Measurements from ENCODE around the gene COLGALT1.

Gene COLGALT1

DNA sequence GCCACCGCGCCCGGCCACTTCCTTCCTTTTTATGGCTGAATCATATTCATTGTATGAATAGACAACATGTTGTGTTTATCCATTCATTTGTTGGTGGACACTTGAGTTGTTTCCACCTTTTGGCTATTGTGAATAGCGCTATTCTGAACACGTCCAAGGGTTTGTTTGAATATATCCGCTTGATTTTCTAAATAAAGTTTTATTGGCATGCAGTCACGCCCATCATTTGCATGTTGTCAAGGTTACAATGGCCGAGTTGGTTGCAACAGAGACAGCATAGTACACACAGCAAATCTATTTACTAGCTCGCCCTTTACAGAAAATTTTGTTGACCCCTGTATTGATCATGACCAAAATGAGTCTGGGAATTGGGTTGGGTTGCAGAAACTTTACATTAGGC lies 43.5 kb downstream of the COLGALT1 start:
- no peak overlapping the region for H3K18ac ChIP-seq (ENCODE audit: low read length)
- H2BK120ac ChIP-seq (ENCODE audit: low read depth, low read length), result no peak overlapping the region
- no peak overlapping the region for H3K4me3 ChIP-seq (ENCODE audit: low read length)
- no peak overlapping the region for H3K4ac ChIP-seq (ENCODE audit: low read depth, low read length)
- no peak overlapping the region for H3K56ac ChIP-seq (ENCODE audit: low read length)
- H4K5ac ChIP-seq (ENCODE audit: low read length), result no peak overlapping the region
- H3K79me1 ChIP-seq (ENCODE audit: low read length), result no peaks in the 10 kb centered on the region
- WGBS (ENCODE audit: extremely low coverage, insufficient coverage, low lambda C conversion rate), result no CpG with 5 or more reads among the region's 9 CpGs
- no peaks in the 10 kb centered on the region for H3K79me2 ChIP-seq (ENCODE audit: control insufficient read depth, insufficient read depth, low read length)
- no peaks in the 10 kb centered on the region for H3K4me1 ChIP-seq (ENCODE audit: control insufficient read depth, low read depth, low read length)
- no peak overlapping the region for H3K23ac ChIP-seq (ENCODE audit: low read length)
- no peak overlapping the region for H3K4me2 ChIP-seq (ENCODE audit: low read length)
- H3K27me3 ChIP-seq (ENCODE audit: insufficient read depth, low read length, poor library complexity), result no peaks in the 10 kb centered on the region
- H2AK5ac ChIP-seq (ENCODE audit: low read length), result no peak overlapping the region
- H3K36me3 ChIP-seq (ENCODE audit: control insufficient read depth, insufficient read depth, low read length), result no peaks in the 10 kb centered on the region
- H2BK5ac ChIP-seq (ENCODE audit: low read length), result no peak overlapping the region
- no peak overlapping the region for H4K8ac ChIP-seq (ENCODE audit: low read depth, low read length)
- H2BK15ac ChIP-seq (replicated peaks; ENCODE audit: low read depth), result no peak overlapping the region
- no peak overlapping the region for H3K9ac ChIP-seq (ENCODE audit: low read length)
- H3K27ac ChIP-seq (ENCODE audit: low read depth, low read length), result no peak overlapping the region
- DNase-seq, result no peak

DNA sequence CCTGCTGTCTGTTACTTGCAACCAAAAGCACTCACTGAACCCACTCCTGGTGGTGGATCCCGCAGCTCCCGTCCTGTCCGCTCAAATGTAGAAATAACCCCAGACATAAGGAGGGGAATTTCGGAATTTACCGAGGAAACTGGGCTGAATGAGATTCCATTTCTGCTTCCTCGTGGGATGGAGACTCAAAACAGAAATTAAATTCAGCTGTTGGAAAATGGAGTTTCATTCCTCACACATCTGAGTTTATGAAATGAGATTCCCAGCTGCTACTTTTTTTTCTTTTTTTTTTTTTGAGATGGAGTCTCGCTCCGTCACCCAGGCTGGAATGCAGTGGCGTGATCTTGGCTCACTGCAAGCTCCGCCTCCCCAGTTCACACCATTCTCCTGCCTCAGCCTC lies 44.3 kb downstream of the COLGALT1 start:
- H3K79me1 ChIP-seq (ENCODE audit: low read length), result no peaks in the 10 kb centered on the region
- no peaks in the 10 kb centered on the region for H3K36me3 ChIP-seq (ENCODE audit: control insufficient read depth, insufficient read depth, low read length)
- no peak overlapping the region for H3K27ac ChIP-seq (ENCODE audit: low read depth, low read length)
- H3K9ac ChIP-seq (ENCODE audit: low read length), result no peak overlapping the region
- no peaks in the 10 kb centered on the region for H3K4me1 ChIP-seq (ENCODE audit: control insufficient read depth, low read depth, low read length)
- H3K18ac ChIP-seq (ENCODE audit: low read length), result no peak overlapping the region
- H3K79me2 ChIP-seq (ENCODE audit: control insufficient read depth, insufficient read depth, low read length), result no peaks in the 10 kb centered on the region
- no peak overlapping the region for H3K56ac ChIP-seq (ENCODE audit: low read length)
- no peak overlapping the region for H4K5ac ChIP-seq (ENCODE audit: low read length)
- no peak overlapping the region for H4K8ac ChIP-seq (ENCODE audit: low read depth, low read length)
- no peaks in the 10 kb centered on the region for H3K27me3 ChIP-seq (ENCODE audit: insufficient read depth, low read length, poor library complexity)
- H2BK120ac ChIP-seq (ENCODE audit: low read depth, low read length), result no peak overlapping the region
- no peak overlapping the region for H3K23ac ChIP-seq (ENCODE audit: low read length)
- no peak for DNase-seq
- no peak overlapping the region for H2AK5ac ChIP-seq (ENCODE audit: low read length)
- no CpG with 5 or more reads among the region's 10 CpGs for WGBS (ENCODE audit: extremely low coverage, insufficient coverage, low lambda C conversion rate)
- H3K4me3 ChIP-seq (ENCODE audit: low read length), result no peak overlapping the region
- no peak overlapping the region for H2BK15ac ChIP-seq (replicated peaks; ENCODE audit: low read depth)
- H2BK5ac ChIP-seq (ENCODE audit: low read length), result no peak overlapping the region
- no peak overlapping the region for H3K4ac ChIP-seq (ENCODE audit: low read depth, low read length)
- no peak overlapping the region for H3K4me2 ChIP-seq (ENCODE audit: low read length)

DNA sequence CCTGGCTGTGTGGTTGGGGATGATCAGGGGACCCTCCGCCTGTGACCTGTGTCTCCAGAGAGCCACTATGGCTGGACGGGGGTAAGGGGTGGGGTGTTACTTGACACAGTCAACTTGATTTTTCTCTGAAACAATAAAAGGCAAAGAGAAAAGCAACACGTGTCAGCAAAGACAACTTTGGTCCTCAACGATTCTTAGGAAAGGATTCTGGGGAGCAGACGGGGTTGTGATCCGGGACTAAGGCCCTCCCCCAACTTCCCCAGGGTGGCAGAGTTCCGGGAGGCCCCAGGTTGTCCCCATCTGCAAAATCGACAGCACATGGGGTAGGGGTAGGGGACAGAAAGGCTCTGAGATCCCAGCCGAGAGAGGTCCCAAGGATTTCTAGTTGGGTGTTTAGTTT lies 46.2 kb downstream of the COLGALT1 start:
- peak overlapping the region; percentile 10 for H3K9ac ChIP-seq (ENCODE audit: low read length)
- no peak for DNase-seq
- no peaks in the 10 kb centered on the region for H3K36me3 ChIP-seq (ENCODE audit: control insufficient read depth, insufficient read depth, low read length)
- peak overlapping the region; percentile 63 for H3K56ac ChIP-seq (ENCODE audit: low read length)
- no peaks in the 10 kb centered on the region for H3K4me1 ChIP-seq (ENCODE audit: control insufficient read depth, low read depth, low read length)
- no peaks in the 10 kb centered on the region for H3K27me3 ChIP-seq (ENCODE audit: insufficient read depth, low read length, poor library complexity)
- no peak overlapping the region for H3K4ac ChIP-seq (ENCODE audit: low read depth, low read length)
- H3K4me2 ChIP-seq (ENCODE audit: low read length), result no peak overlapping the region
- H3K18ac ChIP-seq (ENCODE audit: low read length), result no peak overlapping the region
- no peaks in the 10 kb centered on the region for H3K79me2 ChIP-seq (ENCODE audit: control insufficient read depth, insufficient read depth, low read length)
- H3K4me3 ChIP-seq (ENCODE audit: low read length), result no peak overlapping the region
- H3K79me1 ChIP-seq (ENCODE audit: low read length), result no peaks in the 10 kb centered on the region
- H3K27ac ChIP-seq (ENCODE audit: low read depth, low read length), result no peak overlapping the region
- H3K23ac ChIP-seq (ENCODE audit: low read length), result no peak overlapping the region
- no peak overlapping the region for H2BK15ac ChIP-seq (replicated peaks; ENCODE audit: low read depth)
- no peak overlapping the region for H2BK120ac ChIP-seq (ENCODE audit: low read depth, low read length)
- WGBS (ENCODE audit: extremely low coverage, insufficient coverage, low lambda C conversion rate), result no CpG with 5 or more reads among the region's 9 CpGs
- no peak overlapping the region for H4K5ac ChIP-seq (ENCODE audit: low read length)
- no peak overlapping the region for H2AK5ac ChIP-seq (ENCODE audit: low read length)
- H2BK5ac ChIP-seq (ENCODE audit: low read length), result no peak overlapping the region
- no peak overlapping the region for H4K8ac ChIP-seq (ENCODE audit: low read depth, low read length)

DNA sequence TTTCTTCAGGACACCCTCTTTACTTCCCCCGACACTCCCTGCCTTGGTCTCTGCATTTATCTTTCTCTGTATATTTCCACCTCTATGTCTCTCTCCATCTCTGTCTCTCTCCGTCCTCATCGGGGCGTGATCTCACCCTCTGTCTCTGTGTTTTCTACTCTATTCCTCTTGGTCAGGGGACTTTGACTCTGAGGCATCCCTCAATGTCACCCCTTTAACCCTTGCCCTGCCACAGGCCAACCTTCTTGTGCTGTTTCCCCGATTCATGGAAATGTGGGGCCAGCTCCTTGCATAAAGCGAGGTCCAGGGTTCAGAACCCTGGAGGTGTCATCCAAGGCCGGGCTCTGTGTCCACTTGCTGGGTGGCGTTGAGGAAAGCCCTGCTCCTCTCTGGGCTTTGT lies 46.8 kb downstream of the COLGALT1 start:
- no peak overlapping the region for H3K9ac ChIP-seq (ENCODE audit: low read length)
- no peak overlapping the region for H4K8ac ChIP-seq (ENCODE audit: low read depth, low read length)
- H3K36me3 ChIP-seq (ENCODE audit: control insufficient read depth, insufficient read depth, low read length), result no peaks in the 10 kb centered on the region
- no CpG with 5 or more reads among the region's 8 CpGs for WGBS (ENCODE audit: extremely low coverage, insufficient coverage, low lambda C conversion rate)
- no peaks in the 10 kb centered on the region for H3K79me1 ChIP-seq (ENCODE audit: low read length)
- H3K56ac ChIP-seq (ENCODE audit: low read length), result no peak overlapping the region
- no peak overlapping the region for H3K4ac ChIP-seq (ENCODE audit: low read depth, low read length)
- no peak overlapping the region for H2BK15ac ChIP-seq (replicated peaks; ENCODE audit: low read depth)
- no peak overlapping the region for H3K18ac ChIP-seq (ENCODE audit: low read length)
- H3K27me3 ChIP-seq (ENCODE audit: insufficient read depth, low read length, poor library complexity), result no peaks in the 10 kb centered on the region
- no peak for DNase-seq
- no peak overlapping the region for H3K27ac ChIP-seq (ENCODE audit: low read depth, low read length)
- H3K79me2 ChIP-seq (ENCODE audit: control insufficient read depth, insufficient read depth, low read length), result no peaks in the 10 kb centered on the region
- H3K4me2 ChIP-seq (ENCODE audit: low read length), result no peak overlapping the region
- H2BK120ac ChIP-seq (ENCODE audit: low read depth, low read length), result no peak overlapping the region
- no peak overlapping the region for H3K23ac ChIP-seq (ENCODE audit: low read length)
- no peak overlapping the region for H2BK5ac ChIP-seq (ENCODE audit: low read length)
- H2AK5ac ChIP-seq (ENCODE audit: low read length), result no peak overlapping the region
- no peak overlapping the region for H3K4me3 ChIP-seq (ENCODE audit: low read length)
- H3K4me1 ChIP-seq (ENCODE audit: control insufficient read depth, low read depth, low read length), result no peaks in the 10 kb centered on the region
- H4K5ac ChIP-seq (ENCODE audit: low read length), result no peak overlapping the region

DNA sequence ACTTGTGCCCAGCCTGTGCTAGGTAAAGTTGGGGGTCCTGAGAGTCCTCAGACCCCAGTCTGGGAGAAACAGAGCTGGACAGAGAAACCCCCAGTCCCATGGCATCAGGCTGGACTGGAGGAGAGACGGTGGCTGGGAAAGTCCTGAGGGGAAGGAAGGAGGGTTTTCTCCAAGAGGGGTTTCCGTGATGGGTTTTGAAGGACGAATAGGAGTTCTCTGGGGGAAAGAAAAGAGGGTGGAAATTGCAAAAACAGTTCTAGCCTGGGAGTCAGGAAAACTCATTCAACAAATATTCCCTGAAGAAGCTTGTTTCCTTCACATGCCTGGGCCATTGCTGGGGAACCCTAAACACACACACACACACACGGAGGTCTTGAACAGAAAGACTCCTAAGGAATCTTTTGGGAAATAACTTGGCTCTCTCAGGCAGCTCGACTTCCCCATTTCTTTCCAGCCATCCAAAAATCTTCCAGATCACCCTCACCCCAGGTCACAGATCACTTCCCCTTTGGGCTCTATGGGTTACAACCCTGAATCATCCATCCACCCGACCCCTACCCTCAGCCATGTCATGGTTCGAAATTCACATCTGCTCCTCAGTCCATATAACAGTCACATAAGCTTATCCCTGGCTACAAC lies 47.5 kb downstream of the COLGALT1 start:
- no peak overlapping the region for H3K4me3 ChIP-seq (ENCODE audit: low read length)
- no peak overlapping the region for H3K18ac ChIP-seq (ENCODE audit: low read length)
- no peaks in the 10 kb centered on the region for H3K27me3 ChIP-seq (ENCODE audit: insufficient read depth, low read length, poor library complexity)
- H4K5ac ChIP-seq (ENCODE audit: low read length), result no peak overlapping the region
- no peak for DNase-seq
- H3K4me1 ChIP-seq (ENCODE audit: control insufficient read depth, low read depth, low read length), result no peaks in the 10 kb centered on the region
- H3K9ac ChIP-seq (ENCODE audit: low read length), result no peak overlapping the region
- no peaks in the 10 kb centered on the region for H3K79me2 ChIP-seq (ENCODE audit: control insufficient read depth, insufficient read depth, low read length)
- no peak overlapping the region for H3K4ac ChIP-seq (ENCODE audit: low read depth, low read length)
- no peak overlapping the region for H2AK5ac ChIP-seq (ENCODE audit: low read length)
- no peak overlapping the region for H3K23ac ChIP-seq (ENCODE audit: low read length)
- no peak overlapping the region for H3K27ac ChIP-seq (ENCODE audit: low read depth, low read length)
- no peak overlapping the region for H3K56ac ChIP-seq (ENCODE audit: low read length)
- no peak overlapping the region for H2BK5ac ChIP-seq (ENCODE audit: low read length)
- no peak overlapping the region for H2BK120ac ChIP-seq (ENCODE audit: low read depth, low read length)
- H3K4me2 ChIP-seq (ENCODE audit: low read length), result no peak overlapping the region
- no CpG with 5 or more reads among the region's 7 CpGs for WGBS (ENCODE audit: extremely low coverage, insufficient coverage, low lambda C conversion rate)
- no peak overlapping the region for H4K8ac ChIP-seq (ENCODE audit: low read depth, low read length)
- H2BK15ac ChIP-seq (replicated peaks; ENCODE audit: low read depth), result no peak overlapping the region
- H3K36me3 ChIP-seq (ENCODE audit: control insufficient read depth, insufficient read depth, low read length), result no peaks in the 10 kb centered on the region
- no peaks in the 10 kb centered on the region for H3K79me1 ChIP-seq (ENCODE audit: low read length)

DNA sequence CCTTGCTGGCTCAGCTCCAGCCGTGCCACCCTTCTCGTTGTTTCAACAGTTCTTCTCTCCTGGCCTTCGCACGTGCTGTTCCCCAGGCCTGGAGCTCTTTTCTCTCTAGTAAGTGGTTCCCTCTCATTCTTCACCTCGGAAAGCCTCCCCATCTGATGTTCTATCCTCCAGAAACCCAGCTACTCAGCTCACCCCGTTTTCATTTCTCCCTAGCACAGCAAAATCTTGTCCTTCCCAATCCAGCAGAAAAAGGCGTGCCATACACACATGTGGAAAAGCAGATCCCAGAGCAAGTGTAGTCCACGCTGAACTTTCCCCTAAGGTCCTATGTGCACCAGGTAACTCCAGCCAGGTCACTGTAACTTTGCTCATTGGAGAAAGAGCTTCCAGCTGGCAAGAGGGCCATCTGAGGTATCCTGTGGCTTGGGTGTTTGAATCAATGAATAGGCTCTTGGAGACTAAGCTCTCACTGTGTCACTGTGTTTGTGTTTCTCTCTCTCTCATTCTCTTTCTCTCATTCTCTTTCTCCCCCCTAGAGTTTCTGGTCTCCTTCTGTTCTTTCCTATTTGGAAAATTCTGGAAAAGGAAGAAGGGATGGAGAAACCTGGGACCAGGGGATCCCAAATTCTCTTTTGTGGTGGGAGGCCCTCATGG lies 49.0 kb downstream of the COLGALT1 start:
- Histone ChIP-seq H2BK120ac (ENCODE audit: low read depth, low read length) (no peak overlapping the region), H2BK5ac (ENCODE audit: low read length) (no peak overlapping the region), H3K4me2 (ENCODE audit: low read length) (no peak overlapping the region), H3K79me1 (ENCODE audit: low read length) (no peaks in the 10 kb centered on the region), H2BK15ac (replicated peaks; ENCODE audit: low read depth) (no peak overlapping the region), H3K79me2 (ENCODE audit: control insufficient read depth, insufficient read depth, low read length) (no peaks in the 10 kb centered on the region), H3K4ac (ENCODE audit: low read depth, low read length) (no peak overlapping the region), H2AK5ac (ENCODE audit: low read length) (no peak overlapping the region), H4K5ac (ENCODE audit: low read length) (no peak overlapping the region), H3K9ac (ENCODE audit: low read length) (no peak overlapping the region), H3K27me3 (ENCODE audit: insufficient read depth, low read length, poor library complexity) (no peaks in the 10 kb centered on the region), H3K56ac (ENCODE audit: low read length) (no peak overlapping the region), H3K18ac (ENCODE audit: low read length) (no peak overlapping the region), H3K23ac (ENCODE audit: low read length) (no peak overlapping the region), H3K4me3 (ENCODE audit: low read length) (no peak overlapping the region), H3K36me3 (ENCODE audit: control insufficient read depth, insufficient read depth, low read length) (no peaks in the 10 kb centered on the region), H3K27ac (ENCODE audit: low read depth, low read length) (no peak overlapping the region), H4K8ac (ENCODE audit: low read depth, low read length) (no peak overlapping the region), H3K4me1 (ENCODE audit: control insufficient read depth, low read depth, low read length) (no peaks in the 10 kb centered on the region)
- no CpG with 5 or more reads among the region's 8 CpGs for WGBS (ENCODE audit: extremely low coverage, insufficient coverage, low lambda C conversion rate)
- no peak for DNase-seq

Data from mesendoderm (in vitro differentiated cells).